Lower leg skin (tissue), 4 donors: ENCODE data around the gene ELAVL1. TPM values are rescaled to one million over a fixed set of nuclear protein-coding genes. Genes with fewer than 3 reads are reported as not detected.
A peak's percentile ranks its signal among the peaks of the same experiment; 100 is the strongest.

ENCODE experiments used
- DNase-seq, 2 donors: peaks; one replicate each; pipeline ENCODE4 v3.0.0-alpha.2; 2019; ENCODE audit warnings: low spot score in 2 of 2
- H3K4me3 ChIP-seq: fragments of 200-600 bp; sonication (generic); 2 replicates; pipeline ENCODE4 v1.5.1; 2017; ENCODE audit warnings: mild to moderate bottlenecking, low read depth; ENCODE audit not compliant: poor library complexity, severe bottlenecking
- POLR2A ChIP-seq, 2 donors: fragments of 450-650 bp; IDR thresholded peaks; one replicate each; pipeline ENCODE4 v1.6.1; 2016 to 2017; ENCODE audit warnings: antibody characterized with exemption in 2 of 2, mild to moderate bottlenecking in 1 of 2, moderate library complexity in 1 of 2
- WGBS, 2 donors: methylation state at CpG; one replicate each; pipeline ENCODE4 v1.1.5; 2018; 5-methylcytosine and 5-hydroxymethylcytosine counted together
- intact Hi-C: fragments of 100-400 bp; cut with DNase I; formaldehyde crosslinking; loops from one replicate; pipeline ENCODE4 v1.15.0; 2023; ENCODE audit warnings: low total_unique reads
- total RNA-seq, 4 donors: library from RNA; depleted of rRNA; stranded (reverse); fragments of >200 nt; gene quantifications; one replicate each; pipeline ENCODE4 v1.1.0, GENCODE V29; 2016
- TF ChIP-seq, protein P1 (sequence below), 3 donors: fragments of 450-650 bp; IDR thresholded peaks; one replicate each; pipeline ENCODE4 v1.5.1; 2016; ENCODE audit warnings: antibody characterized with exemption in 3 of 3, mild to moderate bottlenecking in 3 of 3, moderate library complexity in 2 of 3

ELAVL1 gene
- total RNA-seq: 10 to 100 TPM; 24.8 to 49.2 (median 30.9) TPM

DNA sequence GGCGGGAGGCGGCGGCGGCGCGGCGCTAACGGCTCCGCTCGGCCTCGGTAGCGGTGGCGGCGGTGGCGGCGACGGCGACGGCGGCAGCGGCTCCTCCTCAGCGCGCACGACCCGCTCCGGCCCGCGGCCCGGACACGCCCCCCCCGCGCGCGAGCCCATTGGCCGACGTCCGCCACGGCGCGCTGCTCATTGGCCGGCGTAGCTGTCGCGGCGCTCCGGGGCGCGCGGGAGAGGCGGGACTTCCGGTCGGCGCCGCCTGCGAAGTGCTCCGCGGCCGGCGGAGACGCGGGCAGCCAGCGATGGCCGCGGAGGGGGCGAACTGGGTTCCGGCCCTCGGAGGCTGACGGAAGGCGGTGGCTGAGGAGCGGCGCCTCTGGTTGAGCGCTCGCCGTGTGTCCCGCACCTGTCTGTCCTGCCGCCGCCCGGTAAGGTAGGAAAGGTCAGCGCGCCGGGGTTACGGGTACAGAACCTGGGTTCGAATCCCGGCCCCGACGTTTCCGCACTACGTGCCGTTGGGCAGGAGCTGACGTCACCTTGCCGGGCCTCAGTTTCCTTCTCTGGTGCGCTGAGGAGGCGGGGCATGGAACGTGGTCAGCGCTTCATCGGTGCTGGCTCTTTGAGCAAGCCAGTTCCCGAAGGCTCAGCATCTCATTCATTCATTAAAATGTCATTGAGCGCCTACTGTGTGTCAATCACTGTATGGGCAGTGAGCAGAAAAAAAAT, at the start of gene ELAVL1:
Gene ELAVL1 (minus strand): TSS at position 108 of the 723 bp plus-strand sequence. CDS start 13,826 bp downstream, outside the sequence.
- 0 to 1% methylated on average over 30 to 38 of the region's 98 CpGs for WGBS, 2 donors
- intact Hi-C loops: loop anchor here (10.0 kb wide), 1 partner anchor 151 kb away; no protein-coding TSS in a partner anchor
- H3K4me3 ChIP-seq: peak within 1 kb of the TSS; percentile 62
- no peak for TF ChIP-seq POLR2A (IDR thresholded peaks at IDR 0.05)
- TF ChIP-seq, protein P1, sequence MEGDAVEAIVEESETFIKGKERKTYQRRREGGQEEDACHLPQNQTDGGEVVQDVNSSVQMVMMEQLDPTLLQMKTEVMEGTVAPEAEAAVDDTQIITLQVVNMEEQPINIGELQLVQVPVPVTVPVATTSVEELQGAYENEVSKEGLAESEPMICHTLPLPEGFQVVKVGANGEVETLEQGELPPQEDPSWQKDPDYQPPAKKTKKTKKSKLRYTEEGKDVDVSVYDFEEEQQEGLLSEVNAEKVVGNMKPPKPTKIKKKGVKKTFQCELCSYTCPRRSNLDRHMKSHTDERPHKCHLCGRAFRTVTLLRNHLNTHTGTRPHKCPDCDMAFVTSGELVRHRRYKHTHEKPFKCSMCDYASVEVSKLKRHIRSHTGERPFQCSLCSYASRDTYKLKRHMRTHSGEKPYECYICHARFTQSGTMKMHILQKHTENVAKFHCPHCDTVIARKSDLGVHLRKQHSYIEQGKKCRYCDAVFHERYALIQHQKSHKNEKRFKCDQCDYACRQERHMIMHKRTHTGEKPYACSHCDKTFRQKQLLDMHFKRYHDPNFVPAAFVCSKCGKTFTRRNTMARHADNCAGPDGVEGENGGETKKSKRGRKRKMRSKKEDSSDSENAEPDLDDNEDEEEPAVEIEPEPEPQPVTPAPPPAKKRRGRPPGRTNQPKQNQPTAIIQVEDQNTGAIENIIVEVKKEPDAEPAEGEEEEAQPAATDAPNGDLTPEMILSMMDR (IDR thresholded peaks at IDR 0.05): no peak
- peak; percentile 74 to 97 for DNase-seq

DNA sequence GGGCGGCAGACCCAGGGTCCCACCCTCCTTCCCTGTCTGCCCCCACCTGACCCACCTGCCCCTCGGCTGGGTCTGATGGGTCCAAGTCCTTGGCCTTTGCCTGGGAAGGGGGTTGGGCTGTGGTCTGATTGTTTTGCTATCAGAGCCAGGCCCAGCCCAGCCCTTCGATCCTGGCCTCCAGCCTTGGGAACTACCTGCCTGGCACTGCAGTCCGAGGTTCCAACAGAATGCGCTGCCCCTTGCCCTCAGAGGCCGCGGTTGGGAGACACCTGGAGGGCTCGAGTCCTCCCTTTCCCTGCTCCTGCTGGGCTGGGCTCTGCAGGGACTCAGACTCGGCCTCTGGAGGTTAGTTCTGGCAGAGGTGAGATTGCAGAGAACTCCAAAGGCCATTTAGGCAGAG, 48.7 kb upstream of the ELAVL1 start:
- TF ChIP-seq, protein P1 (IDR thresholded peaks at IDR 0.05): no peak
- TF ChIP-seq POLR2A (IDR thresholded peaks at IDR 0.05): no peak
- intact Hi-C loops: no loop called here
- no peak overlapping the region for H3K4me3 ChIP-seq
- 51 to 59% methylated on average over 9 of the region's 9 CpGs for WGBS, 2 donors
- no peak for DNase-seq

DNA sequence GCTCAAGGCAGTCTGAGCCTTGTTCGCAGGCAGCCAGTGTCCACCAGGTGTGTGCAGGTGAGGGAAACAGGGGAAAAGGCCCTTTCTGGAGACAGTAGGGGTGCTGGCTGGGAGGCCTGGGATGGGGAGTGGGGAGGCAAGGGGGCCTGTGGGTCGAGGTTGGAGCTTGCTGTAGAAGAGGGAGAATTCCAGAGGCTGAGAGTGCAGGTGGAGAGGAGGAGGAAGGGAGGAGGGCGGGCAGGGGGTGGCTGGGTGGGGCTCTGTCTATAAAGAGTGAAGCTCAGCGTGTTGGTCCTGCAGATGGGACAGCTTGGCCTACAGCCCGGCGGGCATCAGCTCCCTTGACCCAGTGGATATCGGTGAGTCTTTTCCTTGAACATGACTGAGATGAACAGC, 47.0 kb upstream of the ELAVL1 start, which contains the start of gene CCL25:
Gene CCL25 (plus strand): TSS at position 297 of the 396 bp plus-strand sequence. CDS start 290 bp downstream, outside the sequence.
- WGBS, 2 donors: 67 to 71% methylated on average over 7 of the region's 7 CpGs
- no peak for DNase-seq
- intact Hi-C loops: no loop called here
- no peak for TF ChIP-seq POLR2A (IDR thresholded peaks at IDR 0.05)
- TF ChIP-seq, protein P1 (IDR thresholded peaks at IDR 0.05): no peak
- H3K4me3 ChIP-seq: no peak within 1 kb of the TSS

DNA sequence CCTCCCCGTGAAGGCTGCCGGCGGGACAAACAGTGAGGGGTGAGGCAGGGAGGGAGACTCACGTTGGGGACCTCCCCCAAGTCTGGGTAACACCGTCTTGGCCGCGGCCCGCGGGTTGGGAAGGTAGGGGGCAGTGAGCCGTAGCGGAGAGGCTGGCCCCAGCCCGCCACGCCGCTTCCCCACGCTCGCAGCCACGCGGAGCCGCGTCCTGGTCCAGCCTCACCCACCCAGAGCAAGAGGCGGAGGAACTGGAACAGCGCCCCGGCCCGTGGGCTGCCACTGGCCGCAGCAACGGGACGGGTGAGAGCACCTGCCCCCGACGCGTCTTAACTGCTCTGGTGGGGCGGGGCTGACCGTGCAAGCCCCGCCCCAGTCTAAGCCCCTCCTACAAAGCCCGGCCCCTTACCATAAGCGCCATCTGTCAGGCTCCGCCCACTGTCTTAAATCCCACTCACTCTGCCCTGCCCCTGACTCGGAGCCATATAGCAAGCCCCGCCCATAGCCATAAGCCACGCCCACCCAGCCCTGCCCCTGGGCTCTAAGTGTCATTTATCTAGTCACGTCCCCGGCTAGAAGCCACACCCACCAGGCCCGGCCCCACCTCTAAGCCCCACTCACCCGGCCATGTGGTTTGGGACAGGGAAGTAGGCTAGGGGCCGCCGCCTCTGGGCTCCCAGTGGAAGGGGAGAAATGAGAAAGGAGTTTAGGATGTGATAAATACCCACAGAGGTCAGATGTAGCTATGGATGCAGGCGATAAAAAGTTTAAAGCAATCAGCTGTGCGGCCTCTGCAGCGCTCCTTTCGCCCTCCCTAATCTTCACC, 45.0 kb upstream of the ELAVL1 start:
- no peak overlapping the region for H3K4me3 ChIP-seq
- intact Hi-C loops: no loop called here
- no peak for TF ChIP-seq POLR2A (IDR thresholded peaks at IDR 0.05)
- TF ChIP-seq, protein P1 (IDR thresholded peaks at IDR 0.05): no peak
- WGBS, 2 donors: 11 to 13% methylated on average over 39 to 49 of the region's 49 CpGs
- DNase-seq: peak; percentile 84 to 95

DNA sequence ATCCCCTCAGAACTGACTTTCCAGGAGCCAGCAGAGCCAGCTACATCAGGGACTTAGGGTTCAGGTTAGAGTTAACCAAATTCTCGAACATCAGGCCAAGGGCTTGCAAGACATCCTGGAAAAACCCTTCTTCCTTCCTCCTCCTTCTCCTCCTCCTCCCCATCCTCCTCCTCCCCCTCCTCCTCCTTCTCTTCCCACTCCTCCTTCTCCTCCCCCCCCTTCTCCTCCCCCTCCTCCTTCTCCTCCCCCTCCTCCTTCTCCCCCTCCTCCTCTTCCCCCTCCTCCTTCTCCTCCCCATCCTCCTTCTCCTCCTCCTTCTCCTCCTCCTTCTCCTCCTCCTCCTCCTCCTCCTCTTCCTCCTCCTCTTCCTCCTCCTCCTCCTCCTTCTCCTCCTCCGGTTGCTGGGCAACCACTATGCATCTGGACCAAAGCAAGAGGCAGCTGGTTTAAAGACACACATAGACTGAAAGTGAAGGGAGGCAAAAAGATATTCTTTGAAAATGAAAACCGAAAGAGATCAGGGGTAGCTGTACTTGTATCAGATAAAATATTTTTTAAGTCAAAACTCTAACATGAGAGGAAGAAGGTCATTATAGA, 41.2 kb upstream of the ELAVL1 start:
- DNase-seq: no peak
- 50 to 62% methylated on average over 3 of the region's 3 CpGs for WGBS, 2 donors
- H3K4me3 ChIP-seq: no peak overlapping the region
- TF ChIP-seq POLR2A (IDR thresholded peaks at IDR 0.05): no peak
- TF ChIP-seq, protein P1 (IDR thresholded peaks at IDR 0.05): no peak
- intact Hi-C loops: no loop called here
